T-helper 9 cell (primary cell): ENCODE data around the gene DTD1.

ENCODE experiments used
- DNase-seq: peaks from one replicate; pipeline ENCODE4 v3.0.0-alpha.2; 2020

DTD1 gene

DNA sequence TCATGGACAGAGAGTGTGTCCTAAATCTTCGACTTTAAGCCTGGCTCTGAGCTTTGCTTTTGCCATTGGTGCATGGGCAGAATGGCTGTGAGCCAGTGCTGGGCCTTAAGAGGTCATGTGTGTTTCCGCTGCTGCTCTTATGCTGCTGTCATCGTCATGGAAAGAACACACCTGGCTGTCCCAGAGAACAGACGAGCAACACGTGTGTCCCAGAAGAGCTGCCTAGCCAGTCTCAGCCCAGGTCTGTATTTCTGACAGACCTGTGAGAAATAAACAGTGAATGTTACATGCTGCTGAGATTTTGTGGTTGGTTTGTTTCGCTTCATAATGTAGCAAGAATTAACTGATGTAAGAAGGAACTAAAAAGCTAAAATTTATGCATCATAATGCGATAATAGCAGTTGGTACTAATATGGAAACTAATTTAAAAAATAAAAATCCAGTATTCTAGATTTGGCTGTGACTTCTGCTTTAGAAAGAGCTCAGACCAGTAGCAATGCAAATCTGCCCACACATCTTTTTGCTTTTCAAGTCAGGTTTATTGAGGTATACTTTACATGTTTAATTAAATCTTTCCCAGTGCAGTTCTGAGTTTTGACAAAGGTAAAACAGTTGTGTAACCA, 214.3 kb downstream of the DTD1 start:
- DNase-seq: no peak

DNA sequence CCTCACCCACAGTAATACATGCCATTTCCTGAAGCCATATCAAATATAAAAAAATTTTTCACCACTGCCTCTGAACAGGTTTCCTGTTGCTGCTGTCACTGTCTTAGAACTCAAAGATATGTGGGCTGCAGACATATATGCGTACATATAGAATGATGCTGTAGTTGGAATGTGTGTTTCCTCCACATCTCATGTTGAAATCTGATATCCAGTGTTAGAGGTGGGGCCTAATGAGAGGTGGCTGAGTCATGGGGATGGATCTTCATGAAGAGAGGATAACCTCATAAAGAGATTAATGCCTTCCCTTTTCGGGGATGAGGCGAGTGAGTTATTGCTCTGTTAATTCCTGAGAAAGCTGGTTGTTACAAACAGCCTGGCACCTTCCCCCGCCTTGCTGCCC, 218.0 kb downstream of the DTD1 start:
- DNase-seq: no peak

DNA sequence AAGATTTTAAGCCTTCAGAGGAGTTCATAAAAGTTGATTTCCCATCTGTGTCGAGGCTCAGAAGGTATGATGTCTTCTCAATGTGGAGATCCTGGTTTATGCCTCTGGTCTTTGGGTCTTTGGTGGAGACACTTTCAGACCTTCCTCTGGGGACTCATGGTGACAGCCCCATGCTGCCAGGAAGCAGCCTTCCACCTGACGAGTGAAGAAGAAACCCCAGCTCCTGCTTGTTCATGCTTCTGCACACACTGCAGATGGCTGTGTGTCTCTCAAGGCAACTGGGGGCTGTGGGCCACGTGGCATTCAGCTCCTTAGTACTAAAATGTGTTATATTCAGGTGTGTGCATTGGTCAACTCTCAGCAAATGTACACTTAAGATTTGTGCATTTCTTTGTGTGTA, 220.9 kb downstream of the DTD1 start:
- no peak for DNase-seq

DNA sequence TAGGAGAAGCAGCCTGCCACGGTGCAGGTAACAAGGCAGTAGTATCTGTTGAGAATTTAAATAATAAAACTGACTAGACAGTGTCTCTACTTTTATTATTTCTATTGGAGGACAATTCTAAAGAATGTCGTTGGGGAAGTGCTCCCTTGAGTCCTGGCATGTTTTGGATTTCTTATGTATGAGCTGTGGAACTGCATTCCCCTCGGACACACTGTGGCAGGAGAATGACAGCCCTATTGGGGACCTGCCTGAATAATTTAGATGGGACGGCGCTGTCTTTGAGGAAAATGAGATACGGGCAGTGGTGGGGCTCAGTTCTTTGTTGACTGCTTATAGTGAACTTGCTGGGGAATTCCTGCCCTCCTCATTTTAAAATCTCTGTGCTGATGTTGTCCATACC, 223.3 kb downstream of the DTD1 start:
- DNase-seq: no peak

DNA sequence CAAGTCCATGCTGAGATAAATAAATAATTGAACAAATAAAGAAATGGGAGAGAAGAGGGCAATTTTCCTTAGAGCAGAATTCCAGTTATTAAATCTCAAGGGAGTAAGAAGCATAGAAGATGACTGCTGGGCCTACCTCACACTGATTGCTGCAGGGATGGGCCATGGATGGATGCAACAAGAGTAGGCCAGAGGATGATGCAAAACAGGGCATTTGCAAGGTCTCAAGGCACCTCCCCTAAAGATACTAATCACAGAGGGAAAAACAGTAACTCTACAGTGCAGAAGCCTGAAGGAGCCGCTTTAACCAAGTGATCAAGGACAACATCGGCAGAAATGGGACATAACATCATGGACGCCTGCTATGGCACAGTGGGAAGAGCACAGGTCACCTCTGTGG, 224.1 kb downstream of the DTD1 start:
- DNase-seq: no peak

DNA sequence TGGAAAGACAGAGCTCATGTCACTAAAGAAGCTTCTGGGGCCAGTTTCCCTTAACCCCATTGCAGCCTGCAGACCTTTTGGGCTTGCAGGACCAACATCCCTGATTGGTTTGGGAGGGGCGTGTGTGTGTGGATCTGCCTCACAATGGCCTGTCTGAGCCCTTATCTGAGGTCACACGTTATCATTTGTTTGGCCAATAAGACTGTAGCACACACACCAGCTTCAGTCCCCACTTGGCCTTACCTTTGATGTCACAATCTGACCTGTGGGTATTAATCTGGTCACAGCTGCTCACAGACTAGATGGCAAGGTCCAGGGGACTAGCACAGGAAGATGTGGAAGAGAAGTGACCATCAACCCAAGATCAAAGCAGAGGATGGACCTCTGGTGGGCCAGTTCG, 225.6 kb downstream of the DTD1 start, which contains the start of gene SCP2D1:
SCP2D1 (plus strand) TSS at position 301 of the 400 bp plus-strand sequence; CDS start at position 334, 33 bp downstream.
- no peak for DNase-seq

DNA sequence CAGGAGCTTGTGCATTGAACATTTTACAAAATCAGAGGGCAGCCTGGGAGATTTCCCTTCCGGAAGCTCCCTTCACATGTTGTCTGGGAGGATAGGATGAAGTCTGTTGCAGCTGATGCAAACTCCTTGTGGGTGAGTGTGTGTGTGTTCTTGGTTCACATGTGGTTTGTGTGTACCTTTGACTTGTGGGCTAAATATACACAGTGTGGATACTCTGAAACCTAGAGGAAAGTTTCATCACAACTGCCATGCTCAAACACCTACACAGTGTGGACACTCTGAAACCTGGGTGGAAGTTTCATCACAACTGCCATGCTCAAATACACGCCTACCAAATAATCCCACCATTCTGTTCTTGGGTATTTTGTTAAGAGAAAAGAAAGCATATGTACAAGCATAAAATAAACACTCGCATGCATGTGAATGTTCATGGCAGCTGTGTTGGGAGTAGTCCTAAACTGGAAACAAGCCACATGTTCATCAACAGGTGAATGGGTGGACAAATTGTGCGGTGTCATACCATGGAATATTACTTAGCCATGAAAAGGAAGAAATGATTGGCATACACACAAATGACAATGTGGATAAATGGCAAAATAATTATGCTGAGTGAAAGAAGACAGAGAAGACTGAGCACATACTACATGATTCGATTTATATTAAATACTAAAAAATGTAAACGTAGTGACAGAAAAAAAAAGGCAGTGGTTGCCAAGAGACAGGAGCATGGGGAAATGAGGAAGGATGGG, 227.5 kb downstream of the DTD1 start:
- DNase-seq: no peak
